HepG2 (cell line): Measurements from ENCODE around the gene TOR4A. TPM values are rescaled to one million over a fixed set of nuclear protein-coding genes. Genes with fewer than 3 reads are reported as not detected.

Experiments
- FOXO4 ChIP-seq: sonication (generic); formaldehyde crosslinking; conservative IDR thresholded peaks from 2 replicates; pipeline ENCODE4 v1.8.1; 2023; ENCODE audit warnings: missing genetic modification reagents
- GPBP1L1 ChIP-seq: sonication (generic); formaldehyde crosslinking; IDR thresholded peaks from 2 replicates; pipeline ENCODE4 v1.5.0; 2020; ENCODE audit warnings: mild to moderate bottlenecking, missing genetic modification reagents
- IKZF1 ChIP-seq: fragments of 450-650 bp; IDR thresholded peaks from 2 replicates; pipeline ENCODE4 v1.7.1; 2016
- POLR2G ChIP-seq: fragments of 200-400 bp; formaldehyde crosslinking; IDR thresholded peaks from 2 replicates; pipeline ENCODE4 v1.6.1; 2018; ENCODE audit warnings: mild to moderate bottlenecking, low read depth, low read length, moderate library complexity
- PRDM10 ChIP-seq: sonication (generic); formaldehyde crosslinking; IDR thresholded peaks from 2 replicates; pipeline ENCODE4 v1.4.0; 2020; ENCODE audit warnings: low read depth, missing genetic modification reagents
- STAT5B ChIP-seq: sonication (generic); formaldehyde crosslinking; IDR thresholded peaks from 2 replicates; pipeline ENCODE4 v1.4.0; 2020; ENCODE audit warnings: missing genetic modification reagents
- TBP ChIP-seq: sonication (generic); formaldehyde crosslinking; IDR thresholded peaks from 2 replicates; pipeline ENCODE4 v1.5.0; 2020; ENCODE audit warnings: missing genetic modification reagents
- TBX2 ChIP-seq: sonication (generic); formaldehyde crosslinking; IDR thresholded peaks from 2 replicates; pipeline ENCODE4 v1.5.0; 2020; ENCODE audit warnings: missing genetic modification reagents, mild to moderate bottlenecking, borderline replicate concordance
- TBX3 ChIP-seq: fragments of 450-650 bp; IDR thresholded peaks from 2 replicates; pipeline ENCODE4 v1.6.1; 2017; ENCODE audit warnings: antibody characterized with exemption, mild to moderate bottlenecking, inconsistent platforms, borderline replicate concordance
- USF2 ChIP-seq, 2 experiments: sonication (generic) in 1 of 2; formaldehyde crosslinking in 1 of 2; IDR thresholded peaks; 2 replicates each; pipeline versions ENCODE4 v1.5.1 to v1.6.1; 2011 to 2020; ENCODE audit warnings: borderline replicate concordance in 1 of 2, low read depth in 1 of 2, low read length in 1 of 2, mild to moderate bottlenecking in 1 of 2, missing genetic modification reagents in 1 of 2, moderate library complexity in 1 of 2
- ZBTB4 ChIP-seq: sonication (generic); formaldehyde crosslinking; IDR thresholded peaks from 2 replicates; pipeline ENCODE4 v1.4.0; 2020; ENCODE audit warnings: missing genetic modification reagents, mild to moderate bottlenecking, borderline replicate concordance
- ZFX ChIP-seq: sonication (generic); formaldehyde crosslinking; IDR thresholded peaks from 2 replicates; pipeline ENCODE4 v1.4.0; 2020; ENCODE audit warnings: mild to moderate bottlenecking, low read depth, missing genetic modification reagents, moderate library complexity
- ZNF468 ChIP-seq: sonication (generic); formaldehyde crosslinking; IDR thresholded peaks from 2 replicates; pipeline ENCODE4 v1.8.0; 2022; ENCODE audit warnings: mild to moderate bottlenecking, moderate library complexity, missing genetic modification reagents
- ZNF569 ChIP-seq: sonication (generic); formaldehyde crosslinking; IDR thresholded peaks from 2 replicates; pipeline ENCODE4 v1.5.0; 2020; ENCODE audit warnings: mild to moderate bottlenecking, missing genetic modification reagents, moderate library complexity, borderline replicate concordance
- ZNF83 ChIP-seq: sonication (generic); formaldehyde crosslinking; IDR thresholded peaks from 2 replicates; pipeline ENCODE4 v1.4.0; 2020; ENCODE audit warnings: missing genetic modification reagents, mild to moderate bottlenecking, borderline replicate concordance
- polyA plus RNA-seq, 8 experiments: library from polyadenylated mRNA; depleted of rRNA in 3 of 8; stranded (reverse) in 7 of 8; unstranded in 1 of 8; fragments of >200 nt; fragmentation: Illumina TruSeq in 4 of 8; extraction: Trizol in 4 of 8; gene quantifications; 2 replicates each; pipeline versions ENCODE4 v1.2.1 to v1.2.3, GENCODE V29; 2011 to 2016; ENCODE audit warnings: low read depth in 4 of 8, missing spikeins in 1 of 8, mixed read lengths in 1 of 8; ENCODE audit not compliant: insufficient read depth in 1 of 8
- total RNA-seq, 5 experiments: library from RNA; depleted of rRNA; stranded (reverse); fragments of >200 nt; fragmentation: Illumina TruSeq; extraction: Trizol; gene quantifications; 2 replicates each; pipeline ENCODE4 v1.2.3, GENCODE V29; 2016; ENCODE audit warnings: low read depth in 1 of 5

TOR4A gene
- total and polyA plus RNA-seq, 2 of the 13 experiments (the other 11 are each of a cell fraction or from before 2014, with no cell fraction given), result 11.1 to 14.2 TPM

- TF ChIP-seq FOXO4 (CRISPR knock-in tag), result peak; percentile 94; the same call in 1 of the 2 replicates
- TF ChIP-seq GPBP1L1 (CRISPR knock-in tag), result no peak
- TF ChIP-seq IKZF1, result no peak
- TF ChIP-seq TBX2 (CRISPR knock-in tag), result peak; percentile 79; the same call in 1 of the 2 replicates
- peak; percentile 84 for TF ChIP-seq POLR2G
- peak; percentile 83; the same call in 1 of the 2 replicates for TF ChIP-seq PRDM10 (CRISPR knock-in tag)
- no peak for TF ChIP-seq USF2 (IDR thresholded peaks at IDR 0.05; ENCODE audit: low read depth, low read length)
- 0 out of 2 replicates have a peak, but pooled peaks have one; percentile 41 for TF ChIP-seq USF2 (CRISPR knock-in tag; IDR thresholded peaks at IDR 0.05; ENCODE audit: borderline replicate concordance)
- TF ChIP-seq ZFX (CRISPR knock-in tag), result peak; percentile 98
- no peak for TF ChIP-seq ZNF569 (CRISPR knock-in tag)
- TF ChIP-seq ZNF468 (CRISPR knock-in tag), result no peak
- no peak for TF ChIP-seq TBP
- TF ChIP-seq ZBTB4 (CRISPR knock-in tag), result no peak; the same call in 1 of the 2 replicates
- TF ChIP-seq TBX3, result peak; percentile 51; the same call in 1 of the 2 replicates
- no peak for TF ChIP-seq ZNF83 (CRISPR knock-in tag)
- 0 out of 2 replicates have a peak, but pooled peaks have one; percentile 48 for TF ChIP-seq STAT5B (CRISPR knock-in tag)
Observed at GRCh38 chr9:137277329-137278041, at the start of gene TOR4A (continued).
